T-helper 2 cell (primary cell): Measurements from ENCODE around the gene ZNF750.

Experiments
- DNase-seq, 5 experiments: peaks; one replicate each; pipeline versions ENCODE4 v3.0.0 to v3.0.0-alpha.2; 2012 to 2022

Gene ZNF750

GRCh38 chr17:82872591-82873520, 33.0 kb upstream of the ZNF750 start:
- DNase-seq, result no peak

GRCh38 chr17:82871776-82872561, 32.1 kb upstream of the ZNF750 start:
- DNase-seq, result no peak

GRCh38 chr17:82871056-82871775, 31.4 kb upstream of the ZNF750 start:
- no peak for DNase-seq

- DNase-seq, result no peak
Measured at GRCh38 chr17:82870541-82870940, 30.7 kb upstream of the ZNF750 start.

GRCh38 chr17:82870091-82870491, 30.3 kb upstream of the ZNF750 start:
- DNase-seq, result no peak

GRCh38 chr17:82869536-82869935, 29.7 kb upstream of the ZNF750 start:
- no peak for DNase-seq

- no peak for DNase-seq
Measured at GRCh38 chr17:82868715-82869131, 28.9 kb upstream of the ZNF750 start.

GRCh38 chr17:82867763-82868325, 28.0 kb upstream of the ZNF750 start:
- no peak for DNase-seq

GRCh38 chr17:82866590-82867191, 26.9 kb upstream of the ZNF750 start:
- DNase-seq, result no peak

GRCh38 chr17:82865774-82866395, 26.1 kb upstream of the ZNF750 start:
- DNase-seq, result no peak

- DNase-seq, result no peak
Measured at GRCh38 chr17:82865274-82865673, 25.5 kb upstream of the ZNF750 start.

GRCh38 chr17:82864713-82865248, 25.0 kb upstream of the ZNF750 start:
- no peak for DNase-seq

- peak; percentile 48 to 99 (median 78) for DNase-seq
Measured at GRCh38 chr17:82863941-82864712, 24.3 kb upstream of the ZNF750 start.

- DNase-seq, result no peak
Measured at GRCh38 chr17:82863383-82863940, 23.6 kb upstream of the ZNF750 start.

GRCh38 chr17:82862737-82863382, 23.0 kb upstream of the ZNF750 start:
- no peak for DNase-seq

GRCh38 chr17:82862191-82862590, 22.4 kb upstream of the ZNF750 start:
- no peak for DNase-seq

- no peak for DNase-seq
Measured at GRCh38 chr17:82861393-82861775, 21.6 kb upstream of the ZNF750 start.

- no peak for DNase-seq
Measured at GRCh38 chr17:82860606-82861392, 21.0 kb upstream of the ZNF750 start.
